Neural cell (in vitro differentiated cells): ENCODE data around the gene STXBP5.

Experiments
- EP300 ChIP-seq: fragments of 450-650 bp; conservative IDR thresholded peaks from 2 replicates; pipeline ENCODE4 v1.6.1; 2014; ENCODE audit warnings: antibody characterized with exemption, mild to moderate bottlenecking, moderate library complexity; ENCODE audit not compliant: poor library complexity, severe bottlenecking
- EZH2 ChIP-seq: fragments of 200-600, 300-800 bp; shearing (Covaris generic), sonication (generic); IDR thresholded peaks from 2 replicates; pipeline ENCODE4 v1.6.1; 2014; ENCODE audit warnings: antibody characterized with exemption, low read length, borderline replicate concordance, mild to moderate bottlenecking; ENCODE audit not compliant: insufficient read depth, poor library complexity, severe bottlenecking
- SMC3 ChIP-seq: fragments of 450-650 bp; conservative IDR thresholded peaks from 2 replicates; pipeline ENCODE4 v1.6.1; 2014; ENCODE audit warnings: antibody characterized with exemption, mild to moderate bottlenecking, moderate library complexity; ENCODE audit not compliant: poor library complexity
- TAF1 ChIP-seq: IDR thresholded peaks from 2 replicates; pipeline ENCODE4 v1.6.1; 2012; ENCODE audit warnings: low read depth
- TF ChIP-seq, protein P1 (sequence below): fragments of 450-650 bp; IDR thresholded peaks from 2 replicates; pipeline ENCODE4 v1.5.1; 2014; ENCODE audit warnings: antibody characterized with exemption, mild to moderate bottlenecking, moderate library complexity; ENCODE audit not compliant: poor library complexity, severe bottlenecking

DNA sequence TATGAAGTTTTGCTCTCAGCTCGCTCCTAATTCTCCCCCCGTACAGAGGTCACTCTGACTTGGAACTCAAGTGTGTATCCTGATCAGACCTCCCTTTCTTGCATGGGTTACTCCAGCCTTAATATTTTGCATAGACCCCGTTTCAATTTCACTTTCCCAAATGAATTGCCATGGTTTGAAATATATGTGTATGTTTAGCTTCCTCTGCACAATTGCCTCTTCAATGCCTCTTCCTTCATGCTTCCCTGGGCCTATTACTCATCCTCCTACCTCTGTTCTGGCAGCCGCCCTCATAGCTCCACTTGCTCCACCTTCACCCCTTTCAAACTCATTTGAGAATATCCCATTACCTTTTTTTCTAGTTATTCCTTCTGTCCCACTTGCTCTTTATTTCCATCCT, 214.3 kb downstream of the STXBP5 start:
- TF ChIP-seq SMC3 (no peak), EZH2 (no peak), EP300 (no peak), TAF1 (no peak)
- TF ChIP-seq, protein P1, sequence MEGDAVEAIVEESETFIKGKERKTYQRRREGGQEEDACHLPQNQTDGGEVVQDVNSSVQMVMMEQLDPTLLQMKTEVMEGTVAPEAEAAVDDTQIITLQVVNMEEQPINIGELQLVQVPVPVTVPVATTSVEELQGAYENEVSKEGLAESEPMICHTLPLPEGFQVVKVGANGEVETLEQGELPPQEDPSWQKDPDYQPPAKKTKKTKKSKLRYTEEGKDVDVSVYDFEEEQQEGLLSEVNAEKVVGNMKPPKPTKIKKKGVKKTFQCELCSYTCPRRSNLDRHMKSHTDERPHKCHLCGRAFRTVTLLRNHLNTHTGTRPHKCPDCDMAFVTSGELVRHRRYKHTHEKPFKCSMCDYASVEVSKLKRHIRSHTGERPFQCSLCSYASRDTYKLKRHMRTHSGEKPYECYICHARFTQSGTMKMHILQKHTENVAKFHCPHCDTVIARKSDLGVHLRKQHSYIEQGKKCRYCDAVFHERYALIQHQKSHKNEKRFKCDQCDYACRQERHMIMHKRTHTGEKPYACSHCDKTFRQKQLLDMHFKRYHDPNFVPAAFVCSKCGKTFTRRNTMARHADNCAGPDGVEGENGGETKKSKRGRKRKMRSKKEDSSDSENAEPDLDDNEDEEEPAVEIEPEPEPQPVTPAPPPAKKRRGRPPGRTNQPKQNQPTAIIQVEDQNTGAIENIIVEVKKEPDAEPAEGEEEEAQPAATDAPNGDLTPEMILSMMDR = no peak
